ENCODE results near the gene PNLDC1.

PNLDC1 gene

GRCh38 chr6:159800141-159800865 lies at the start of gene PNLDC1:
Gene PNLDC1 (plus strand): TSS chr6:159800276. CDS start chr6:159800308, 32 bp downstream.
- H3K4me3 ChIP-seq (ENCODE audit: low read depth, low read length) = no peak within 1 kb of the TSS

GRCh38 chr6:159751448-159751847 lies 48.6 kb upstream of the PNLDC1 start:
- H3K4me3 ChIP-seq (ENCODE audit: low read depth, low read length) = no peak overlapping the region
- DNase-seq (ENCODE audit: low read depth) = no peak

More at GRCh38 chr6:159800141-159800865, at the start of gene PNLDC1:
- DNase-seq (ENCODE audit: low read depth) = no peak

- H3K4me3 ChIP-seq (ENCODE audit: low read depth, low read length) = no peak overlapping the region
- DNase-seq (ENCODE audit: low read depth) = peak; percentile 6
Measured at GRCh38 chr6:159753081-159753872, 46.8 kb upstream of the PNLDC1 start.

- DNase-seq (ENCODE audit: low read depth) = no peak
- H3K4me3 ChIP-seq (ENCODE audit: low read depth, low read length) = no peak overlapping the region
Measured at GRCh38 chr6:159754401-159754800, 45.7 kb upstream of the PNLDC1 start.

GRCh38 chr6:159754959-159755914 lies 44.8 kb upstream of the PNLDC1 start:
- DNase-seq (ENCODE audit: low read depth) = peak; percentile 14
- no peak overlapping the region for H3K4me3 ChIP-seq (ENCODE audit: low read depth, low read length)

- no peak for DNase-seq (ENCODE audit: low read depth)
Measured at GRCh38 chr6:159756508-159756907, 43.6 kb upstream of the PNLDC1 start.

GRCh38 chr6:159758031-159759001 lies 41.8 kb upstream of the PNLDC1 start:
- peak; percentile 32 for DNase-seq (ENCODE audit: low read depth)
- no peak overlapping the region for H3K4me3 ChIP-seq (ENCODE audit: low read depth, low read length)

More at GRCh38 chr6:159756508-159756907, 43.6 kb upstream of the PNLDC1 start:
- no peak overlapping the region for H3K4me3 ChIP-seq (ENCODE audit: low read depth, low read length)

- no peak for DNase-seq (ENCODE audit: low read depth)
- no peak overlapping the region for H3K4me3 ChIP-seq (ENCODE audit: low read depth, low read length)
Measured at GRCh38 chr6:159759645-159760044, 40.4 kb upstream of the PNLDC1 start.

GRCh38 chr6:159760602-159761057 lies 39.4 kb upstream of the PNLDC1 start:
- DNase-seq (ENCODE audit: low read depth) = peak; percentile 31
- peak overlapping the region; percentile 83 for H3K4me3 ChIP-seq (ENCODE audit: low read depth, low read length)

- peak overlapping the region; percentile 83 for H3K4me3 ChIP-seq (ENCODE audit: low read depth, low read length)
- no peak for DNase-seq (ENCODE audit: low read depth)
Measured at GRCh38 chr6:159761129-159761872, 38.8 kb upstream of the PNLDC1 start.

GRCh38 chr6:159761873-159762680 lies 38.0 kb upstream of the PNLDC1 start, which contains the start of gene ACAT2:
Gene ACAT2 (plus strand): TSS chr6:159762045. CDS start chr6:159762088, 43 bp downstream.
- DNase-seq (ENCODE audit: low read depth) = peak; percentile 88

GRCh38 chr6:159762681-159763293 lies 37.3 kb upstream of the PNLDC1 start:
- no peak for DNase-seq (ENCODE audit: low read depth)
- H3K4me3 ChIP-seq (ENCODE audit: low read depth, low read length) = peak overlapping the region; percentile 83

More at GRCh38 chr6:159761873-159762680, 38.0 kb upstream of the PNLDC1 start, which contains the start of gene ACAT2:
- peak within 1 kb of the TSS; percentile 83 for H3K4me3 ChIP-seq (ENCODE audit: low read depth, low read length)

GRCh38 chr6:159766906-159767305 lies 33.2 kb upstream of the PNLDC1 start:
- no peak overlapping the region for H3K4me3 ChIP-seq (ENCODE audit: low read depth, low read length)

GRCh38 chr6:159769470-159769869 lies 30.6 kb upstream of the PNLDC1 start:
- H3K4me3 ChIP-seq (ENCODE audit: low read depth, low read length) = no peak overlapping the region

More at GRCh38 chr6:159766906-159767305, 33.2 kb upstream of the PNLDC1 start:
- no peak for DNase-seq (ENCODE audit: low read depth)

GRCh38 chr6:159772196-159772595 lies 27.9 kb upstream of the PNLDC1 start:
- DNase-seq (ENCODE audit: low read depth) = no peak
- H3K4me3 ChIP-seq (ENCODE audit: low read depth, low read length) = no peak overlapping the region

More at GRCh38 chr6:159769470-159769869, 30.6 kb upstream of the PNLDC1 start:
- DNase-seq (ENCODE audit: low read depth) = no peak

GRCh38 chr6:159777240-159777904 lies 22.7 kb upstream of the PNLDC1 start:
- H3K4me3 ChIP-seq (ENCODE audit: low read depth, low read length) = no peak overlapping the region
- no peak for DNase-seq (ENCODE audit: low read depth)
